Suprapubic skin (tissue), 4 donors: ENCODE data around the gene MCMBP. TPM values are rescaled to one million over a fixed set of nuclear protein-coding genes. Genes with fewer than 3 reads are reported as not detected.

ENCODE experiments used
- DNase-seq, 2 donors: peaks; one replicate each; pipeline ENCODE4 v3.0.0-alpha.2; 2019; ENCODE audit warnings: low spot score in 2 of 2
- H3K27ac ChIP-seq: fragments of 200-600 bp; sonication (generic); one replicate; pipeline ENCODE4 v1.5.1; 2019
- H3K27me3 ChIP-seq: fragments of 200-600 bp; sonication (generic); one replicate; pipeline ENCODE4 v1.5.1; 2019
- H3K36me3 ChIP-seq: fragments of 200-600 bp; sonication (generic); one replicate; pipeline ENCODE4 v1.5.1; 2019
- H3K4me1 ChIP-seq: fragments of 200-600 bp; sonication (generic); one replicate; pipeline ENCODE4 v1.5.1; 2019
- H3K4me3 ChIP-seq: fragments of 200-600 bp; sonication (generic); one replicate; pipeline ENCODE4 v1.5.1; 2019; ENCODE audit warnings: mild to moderate bottlenecking
- H3K9me3 ChIP-seq: fragments of 200-600 bp; sonication (generic); one replicate; pipeline ENCODE4 v1.5.1; 2019
- EP300 ChIP-seq: sonication (generic); formaldehyde crosslinking; IDR thresholded peaks from one replicate; pipeline ENCODE4 v1.6.1; 2017; ENCODE audit warnings: antibody characterized with exemption
- POLR2A ChIP-seq, 2 donors: fragments of 450-650 bp; IDR thresholded peaks; one replicate each; pipeline ENCODE4 v1.6.1; 2017; ENCODE audit warnings: antibody characterized with exemption in 2 of 2, mild to moderate bottlenecking in 2 of 2, moderate library complexity in 2 of 2
- POLR2AphosphoS5 ChIP-seq, 3 donors: sonication (generic); formaldehyde crosslinking; IDR thresholded peaks; one replicate each; pipeline ENCODE4 v1.6.1; 2017; ENCODE audit warnings: antibody characterized with exemption in 3 of 3
- WGBS: methylation state at CpG from one replicate; pipeline ENCODE4 v1.1.5; 2018; 5-methylcytosine and 5-hydroxymethylcytosine counted together
- total RNA-seq, 4 donors: library from RNA; depleted of rRNA; stranded (reverse); fragments of >200 nt; gene quantifications; one replicate each; pipeline ENCODE4 v1.1.0, GENCODE V29; 2016
- TF ChIP-seq, protein P1 (sequence below), 2 donors: fragments of 200-600 bp in 1 of 2; fragments of 450-650 bp in 1 of 2; sonication (generic) in 1 of 2; IDR thresholded peaks; one replicate each; pipeline ENCODE4 v1.5.1; 2016 to 2019; ENCODE audit warnings: antibody characterized with exemption in 2 of 2, mild to moderate bottlenecking in 1 of 2, moderate library complexity in 1 of 2

The MCMBP gene
- total RNA-seq, 4 donors from 2014 or later: 38.1 to 57.3 (median 55.4) TPM

DNA sequence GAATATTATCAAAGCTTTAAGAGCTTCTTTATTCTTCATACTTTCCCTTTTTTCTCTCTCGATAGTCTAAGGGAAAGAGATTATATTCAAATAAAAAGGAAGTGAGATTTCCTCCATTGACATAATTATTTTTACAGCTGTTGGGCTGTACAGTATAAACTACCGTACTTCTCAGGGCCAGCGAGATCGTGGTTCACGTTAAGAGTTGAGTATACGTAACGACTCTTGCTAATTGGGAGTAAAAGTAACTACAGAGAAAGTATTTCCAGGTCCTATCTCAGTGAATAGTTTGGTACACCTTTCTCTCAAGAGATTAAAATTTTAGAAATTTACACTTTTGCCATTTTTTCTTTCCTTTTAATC, 89.0 kb downstream of the MCMBP start:
- WGBS: 81% methylated on average over 7 of the region's 7 CpGs

DNA sequence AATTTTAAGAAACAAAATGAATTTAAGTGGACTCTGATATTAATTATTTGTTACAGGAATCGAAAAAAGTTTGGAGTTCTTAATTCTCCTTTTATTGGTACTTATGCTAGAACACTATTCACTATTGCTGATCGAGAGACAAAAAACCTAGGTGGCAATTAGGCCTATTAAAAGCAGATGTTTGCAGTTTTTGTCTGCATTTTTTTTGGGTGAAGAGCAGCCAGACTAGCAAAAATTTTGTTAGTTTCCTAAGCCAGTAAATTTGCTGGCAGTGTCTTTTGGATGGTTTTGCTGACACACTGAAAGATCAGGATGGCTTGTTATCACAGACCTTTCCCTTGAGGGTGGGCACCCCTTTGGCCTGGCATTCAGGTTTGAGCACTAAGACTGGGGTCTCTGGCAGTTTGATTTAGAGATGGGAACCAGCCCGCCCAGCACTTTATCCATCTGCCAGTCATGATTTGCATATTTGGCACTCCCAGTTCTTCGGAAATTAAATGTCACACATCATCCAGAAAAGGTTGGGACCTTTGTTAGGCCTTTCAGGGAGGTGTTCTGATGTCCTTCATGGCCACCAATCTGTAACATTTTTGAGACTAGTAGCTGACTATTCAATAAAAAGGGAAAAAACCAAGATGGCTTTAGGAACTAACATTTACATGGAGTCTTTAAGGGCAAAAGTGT, 89.5 kb downstream of the MCMBP start:
- no peak overlapping the region for H3K4me3 ChIP-seq
- TF ChIP-seq, protein P1, sequence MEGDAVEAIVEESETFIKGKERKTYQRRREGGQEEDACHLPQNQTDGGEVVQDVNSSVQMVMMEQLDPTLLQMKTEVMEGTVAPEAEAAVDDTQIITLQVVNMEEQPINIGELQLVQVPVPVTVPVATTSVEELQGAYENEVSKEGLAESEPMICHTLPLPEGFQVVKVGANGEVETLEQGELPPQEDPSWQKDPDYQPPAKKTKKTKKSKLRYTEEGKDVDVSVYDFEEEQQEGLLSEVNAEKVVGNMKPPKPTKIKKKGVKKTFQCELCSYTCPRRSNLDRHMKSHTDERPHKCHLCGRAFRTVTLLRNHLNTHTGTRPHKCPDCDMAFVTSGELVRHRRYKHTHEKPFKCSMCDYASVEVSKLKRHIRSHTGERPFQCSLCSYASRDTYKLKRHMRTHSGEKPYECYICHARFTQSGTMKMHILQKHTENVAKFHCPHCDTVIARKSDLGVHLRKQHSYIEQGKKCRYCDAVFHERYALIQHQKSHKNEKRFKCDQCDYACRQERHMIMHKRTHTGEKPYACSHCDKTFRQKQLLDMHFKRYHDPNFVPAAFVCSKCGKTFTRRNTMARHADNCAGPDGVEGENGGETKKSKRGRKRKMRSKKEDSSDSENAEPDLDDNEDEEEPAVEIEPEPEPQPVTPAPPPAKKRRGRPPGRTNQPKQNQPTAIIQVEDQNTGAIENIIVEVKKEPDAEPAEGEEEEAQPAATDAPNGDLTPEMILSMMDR (IDR thresholded peaks at IDR 0.05): no peak
- no peak for TF ChIP-seq POLR2A (IDR thresholded peaks at IDR 0.05)
- no peak for TF ChIP-seq EP300
- no peak for TF ChIP-seq POLR2AphosphoS5 (IDR thresholded peaks at IDR 0.05)
- H3K9me3 ChIP-seq: no peaks in the 10 kb centered on the region
- no peaks in the 10 kb centered on the region for H3K36me3 ChIP-seq
- WGBS: 74% methylated on average over 4 of the region's 4 CpGs
- H3K4me1 ChIP-seq: no peaks in the 10 kb centered on the region
- no peak overlapping the region for H3K27ac ChIP-seq
- no peak for DNase-seq
- no peaks in the 10 kb centered on the region for H3K27me3 ChIP-seq

More for the DNA sequence above, 89.0 kb downstream of the MCMBP start:
- Histone ChIP-seq H3K27ac (no peak overlapping the region), H3K36me3 (no peaks in the 10 kb centered on the region), H3K4me1 (no peaks in the 10 kb centered on the region), H3K9me3 (no peaks in the 10 kb centered on the region), H3K4me3 (no peak overlapping the region), H3K27me3 (no peaks in the 10 kb centered on the region)
- no peak for DNase-seq
- TF ChIP-seq, protein P1 (IDR thresholded peaks at IDR 0.05): no peak
- TF ChIP-seq EP300 (no peak), POLR2A (IDR thresholded peaks at IDR 0.05) (no peak), POLR2AphosphoS5 (IDR thresholded peaks at IDR 0.05) (no peak)

DNA sequence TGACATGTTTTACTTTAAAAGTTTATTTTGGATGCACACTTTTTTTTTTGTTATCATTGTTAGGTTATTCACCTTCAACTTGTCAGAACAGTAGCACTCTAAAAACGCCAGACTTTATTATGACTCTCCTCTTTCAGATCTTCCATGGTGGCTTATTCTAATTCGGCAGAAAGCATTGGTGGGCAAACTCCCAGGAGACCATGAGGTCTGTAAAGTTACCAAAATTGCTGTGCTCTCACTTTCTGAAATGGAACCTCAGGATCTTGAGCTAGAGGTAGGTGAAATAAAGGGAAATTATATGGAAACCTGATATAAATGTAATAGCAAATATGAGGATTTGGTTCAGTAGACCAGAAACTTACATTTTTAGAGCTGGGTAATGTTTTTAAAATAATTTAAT, 91.1 kb downstream of the MCMBP start:
- TF ChIP-seq POLR2AphosphoS5 (IDR thresholded peaks at IDR 0.05) (no peak), EP300 (no peak), POLR2A (IDR thresholded peaks at IDR 0.05) (no peak)
- TF ChIP-seq, protein P1 (IDR thresholded peaks at IDR 0.05): no peak
- H3K27ac ChIP-seq: no peak overlapping the region
- H3K4me3 ChIP-seq: no peak overlapping the region
- no peaks in the 10 kb centered on the region for H3K9me3 ChIP-seq
- H3K27me3 ChIP-seq: no peaks in the 10 kb centered on the region
- no peaks in the 10 kb centered on the region for H3K4me1 ChIP-seq
- no peaks in the 10 kb centered on the region for H3K36me3 ChIP-seq
- 79% methylated on average over 2 of the region's 2 CpGs for WGBS
- no peak for DNase-seq

DNA sequence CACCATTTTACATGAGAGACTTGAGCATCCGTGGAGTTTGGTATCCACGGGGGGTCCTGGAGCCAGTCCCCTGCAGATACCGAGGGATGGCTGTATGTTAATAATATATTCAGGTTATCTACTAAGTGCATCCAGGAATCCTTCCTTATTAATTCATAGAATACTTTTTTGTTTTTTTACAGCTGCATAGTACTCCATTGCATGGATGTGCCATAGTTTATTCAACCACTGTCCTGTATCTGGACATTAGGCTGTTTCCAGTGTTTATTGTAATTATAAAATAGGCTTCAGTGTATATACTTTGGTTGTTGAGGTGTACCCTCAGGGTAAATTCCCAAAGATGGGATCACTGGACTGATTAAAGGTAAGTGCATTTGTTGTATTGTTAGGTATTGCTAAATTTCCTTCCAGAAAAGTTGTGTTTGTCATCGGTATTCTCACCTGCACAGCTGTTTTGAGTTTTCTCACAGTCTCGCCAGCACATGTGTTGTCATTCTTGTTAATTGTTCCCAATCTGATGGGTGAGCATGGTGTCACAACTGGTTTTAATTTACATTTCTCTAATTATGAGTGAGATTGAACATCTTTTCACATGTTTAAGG, 91.7 kb downstream of the MCMBP start:
- DNase-seq: no peak
- TF ChIP-seq, protein P1 (IDR thresholded peaks at IDR 0.05): no peak
- TF ChIP-seq EP300 (no peak), POLR2AphosphoS5 (IDR thresholded peaks at IDR 0.05) (no peak), POLR2A (IDR thresholded peaks at IDR 0.05) (no peak)
- 96% methylated on average over 5 of the region's 5 CpGs for WGBS
- no peak overlapping the region for H3K27ac ChIP-seq
- H3K36me3 ChIP-seq: no peaks in the 10 kb centered on the region
- H3K4me1 ChIP-seq: no peaks in the 10 kb centered on the region
- no peak overlapping the region for H3K4me3 ChIP-seq
- H3K27me3 ChIP-seq: no peaks in the 10 kb centered on the region
- H3K9me3 ChIP-seq: no peaks in the 10 kb centered on the region

Other genes with a start within 250 kb of the MCMBP start
- gene BAG3, start 221.5 kb downstream of the MCMBP start, total RNA-seq: 10 to 100 TPM; 75.0 to 86.4 (median 78.0) TPM
- gene INPP5F, start 146.8 kb downstream of the MCMBP start, total RNA-seq: 10 to 100 TPM; 16.1 to 38.6 (median 19.3) TPM
- 10 to 100 TPM; 20.8 to 49.6 (median 24.2) TPM for gene SEC23IP, start 19.9 kb upstream of the MCMBP start, total RNA-seq